ENCODE data around the gene ABCB9.

DNA sequence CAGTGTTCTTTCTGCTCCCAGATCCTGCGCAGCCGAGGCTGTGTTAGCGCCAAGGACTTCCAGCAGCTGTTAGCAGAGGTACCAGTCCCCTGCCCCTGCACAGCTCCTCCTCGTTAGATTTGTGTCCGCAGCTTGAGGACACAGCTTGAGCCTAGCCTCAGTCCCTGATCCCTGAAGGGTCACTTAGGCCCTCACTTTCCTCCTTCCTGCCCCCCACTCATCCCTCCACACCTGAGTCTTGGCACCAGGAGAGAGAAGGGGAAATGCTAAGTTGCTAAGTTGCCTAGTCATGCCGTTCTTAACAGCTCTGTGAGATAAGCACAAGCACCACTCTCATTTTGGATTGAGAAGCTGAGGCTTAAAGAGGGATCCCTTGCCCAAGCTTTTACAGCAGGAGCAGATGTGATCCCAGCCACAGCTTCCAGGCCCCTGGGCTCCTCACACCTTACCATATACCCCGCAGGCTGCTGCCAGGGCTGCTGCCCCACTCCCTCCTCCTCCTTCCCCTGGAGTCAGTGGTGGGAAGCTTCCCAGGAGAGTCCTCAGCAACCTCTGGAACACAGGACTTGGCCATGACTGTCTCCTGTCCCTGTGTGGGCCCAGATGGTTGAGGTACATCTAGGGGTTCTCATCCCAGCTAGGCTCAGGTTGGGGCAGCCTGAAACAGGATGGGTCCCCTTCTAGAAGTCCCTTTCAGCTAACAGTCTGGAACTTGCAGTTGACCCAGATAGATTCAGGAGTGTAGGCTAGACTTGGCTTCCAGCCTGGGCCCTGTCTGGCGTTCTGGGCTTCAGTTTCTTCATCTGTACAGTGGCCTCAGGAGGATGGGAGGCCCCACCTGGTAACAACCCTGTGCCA is 9.8 kb upstream of the ABCB9 start:
- TF ChIP-seq, protein P1, sequence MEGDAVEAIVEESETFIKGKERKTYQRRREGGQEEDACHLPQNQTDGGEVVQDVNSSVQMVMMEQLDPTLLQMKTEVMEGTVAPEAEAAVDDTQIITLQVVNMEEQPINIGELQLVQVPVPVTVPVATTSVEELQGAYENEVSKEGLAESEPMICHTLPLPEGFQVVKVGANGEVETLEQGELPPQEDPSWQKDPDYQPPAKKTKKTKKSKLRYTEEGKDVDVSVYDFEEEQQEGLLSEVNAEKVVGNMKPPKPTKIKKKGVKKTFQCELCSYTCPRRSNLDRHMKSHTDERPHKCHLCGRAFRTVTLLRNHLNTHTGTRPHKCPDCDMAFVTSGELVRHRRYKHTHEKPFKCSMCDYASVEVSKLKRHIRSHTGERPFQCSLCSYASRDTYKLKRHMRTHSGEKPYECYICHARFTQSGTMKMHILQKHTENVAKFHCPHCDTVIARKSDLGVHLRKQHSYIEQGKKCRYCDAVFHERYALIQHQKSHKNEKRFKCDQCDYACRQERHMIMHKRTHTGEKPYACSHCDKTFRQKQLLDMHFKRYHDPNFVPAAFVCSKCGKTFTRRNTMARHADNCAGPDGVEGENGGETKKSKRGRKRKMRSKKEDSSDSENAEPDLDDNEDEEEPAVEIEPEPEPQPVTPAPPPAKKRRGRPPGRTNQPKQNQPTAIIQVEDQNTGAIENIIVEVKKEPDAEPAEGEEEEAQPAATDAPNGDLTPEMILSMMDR (IDR thresholded peaks at IDR 0.05), result no peak
- no peak for TF ChIP-seq POLR2A (IDR thresholded peaks at IDR 0.05)
